Ectodermal cell (in vitro differentiated cells): ENCODE data around the gene ASGR1.

Experiments used
- H3K27ac ChIP-seq: 2 replicates; pipeline ENCODE4 v1.7.0; 2013; ENCODE audit warnings: mild to moderate bottlenecking, low read depth, low read length; ENCODE audit not compliant: insufficient read depth, poor library complexity, severe bottlenecking
- H3K27me3 ChIP-seq: 2 replicates; pipeline ENCODE4 v1.7.0; 2013; ENCODE audit warnings: mild to moderate bottlenecking, low read length; ENCODE audit not compliant: insufficient read depth, control insufficient read depth, poor library complexity, severe bottlenecking
- H3K36me3 ChIP-seq: one replicate; pipeline ENCODE4 v1.7.0; 2013; ENCODE audit warnings: low read length; ENCODE audit not compliant: control insufficient read depth, insufficient read depth
- H3K4me1 ChIP-seq: one replicate; pipeline ENCODE4 v1.7.0; 2013; ENCODE audit warnings: low read length; ENCODE audit not compliant: control insufficient read depth, insufficient read depth
- H3K4me3 ChIP-seq: 2 replicates; pipeline ENCODE4 v1.7.0; 2013; ENCODE audit warnings: low read depth, low read length, control low read depth; ENCODE audit not compliant: insufficient read depth
- H3K9me3 ChIP-seq: 2 replicates; pipeline ENCODE4 v1.7.0; 2013; ENCODE audit warnings: mild to moderate bottlenecking, low read length, moderate library complexity; ENCODE audit not compliant: control insufficient read depth
- WGBS, 2 experiments: methylation state at CpG; one replicate each; pipeline ENCODE4 v1.1.7; 2013; ENCODE audit warnings: missing lambda C conversion rate in 2 of 2; 5-methylcytosine and 5-hydroxymethylcytosine counted together

The ASGR1 gene

DNA sequence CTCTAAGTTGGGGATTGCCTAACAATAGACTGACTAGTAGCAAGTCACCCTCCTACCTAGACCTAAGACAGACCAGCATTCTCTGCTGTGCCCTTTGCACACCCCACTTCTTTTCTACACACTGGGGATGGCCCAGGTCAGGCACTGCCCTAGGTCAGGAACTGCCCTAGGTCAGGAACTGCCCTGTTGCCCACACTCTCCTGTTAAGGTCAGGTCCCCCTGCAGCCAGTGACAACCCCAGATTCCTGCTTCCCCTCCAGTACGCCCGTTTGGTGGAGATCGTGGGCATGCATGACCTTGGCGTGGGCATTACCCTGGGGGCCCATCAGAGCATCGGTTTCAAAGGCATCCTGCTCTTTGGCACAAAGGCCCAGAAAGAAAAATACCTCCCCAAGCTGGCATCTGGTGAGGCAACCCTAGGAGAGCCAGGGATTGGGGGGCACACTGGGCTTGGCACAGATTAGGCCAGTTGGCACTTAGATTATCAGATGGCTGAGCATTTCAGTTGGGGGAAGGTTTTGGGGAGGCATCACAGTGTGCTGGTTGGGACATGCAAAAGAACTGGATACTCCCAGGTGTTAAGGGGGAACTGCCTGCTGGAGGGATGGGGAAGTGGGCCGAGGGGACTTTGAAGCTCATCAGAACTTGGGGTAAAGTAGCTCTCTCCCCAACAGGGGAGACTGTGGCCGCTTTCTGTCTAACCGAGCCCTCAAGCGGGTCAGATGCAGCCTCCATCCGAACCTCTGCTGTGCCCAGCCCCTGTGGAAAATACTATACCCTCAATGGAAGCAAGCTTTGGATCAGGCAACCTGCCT is 42.3 kb upstream of the ASGR1 start:
- peaks cover 39% of the 10 kb centered on the region for H3K36me3 ChIP-seq
- H3K4me1 ChIP-seq: peaks cover 23% of the 10 kb centered on the region
- H3K4me3 ChIP-seq: no peak overlapping the region
- H3K27me3 ChIP-seq: no peaks in the 10 kb centered on the region
- no peak overlapping the region for H3K27ac ChIP-seq
- WGBS, 2 experiments: 95 to 96% methylated on average over 10 of the region's 10 CpGs
- no peaks in the 10 kb centered on the region for H3K9me3 ChIP-seq

DNA sequence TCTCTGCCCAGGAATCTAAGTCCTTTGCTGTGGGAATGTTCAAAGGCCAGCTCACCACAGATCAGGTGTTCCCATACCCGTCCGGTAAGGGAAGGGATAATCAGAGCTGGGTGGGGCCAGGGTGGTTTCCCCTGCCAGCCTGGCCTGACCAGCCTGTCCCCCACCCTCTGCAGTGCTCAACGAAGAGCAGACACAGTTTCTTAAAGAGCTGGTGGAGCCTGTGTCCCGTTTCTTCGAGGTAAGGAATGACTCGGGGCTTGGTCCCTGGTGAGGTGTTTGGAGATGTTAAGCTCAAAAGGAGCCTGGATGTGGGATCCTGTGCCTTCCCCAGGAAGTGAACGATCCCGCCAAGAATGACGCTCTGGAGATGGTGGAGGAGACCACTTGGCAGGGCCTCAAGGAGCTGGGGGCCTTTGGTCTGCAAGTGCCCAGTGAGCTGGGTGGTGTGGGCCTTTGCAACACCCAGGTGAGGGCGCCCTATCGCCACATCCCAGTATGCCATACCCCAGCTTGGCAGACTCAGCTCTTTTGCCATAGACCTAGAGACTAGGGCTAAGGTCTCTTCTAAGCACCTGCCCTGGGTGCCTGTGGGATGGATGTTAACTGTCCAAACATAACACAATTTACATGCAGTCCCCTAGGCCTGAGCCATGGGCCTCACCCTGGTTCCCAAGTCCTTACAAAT is 41.6 kb upstream of the ASGR1 start:
- peaks cover 31% of the 10 kb centered on the region for H3K36me3 ChIP-seq
- 52 to 57% methylated on average over 11 of the region's 11 CpGs for WGBS, 2 experiments
- no peaks in the 10 kb centered on the region for H3K27me3 ChIP-seq
- H3K9me3 ChIP-seq: no peaks in the 10 kb centered on the region
- peak overlapping the region; percentile 87 for H3K4me3 ChIP-seq
- peak overlapping the region; percentile 65 for H3K27ac ChIP-seq
- H3K4me1 ChIP-seq: peaks cover 30% of the 10 kb centered on the region

DNA sequence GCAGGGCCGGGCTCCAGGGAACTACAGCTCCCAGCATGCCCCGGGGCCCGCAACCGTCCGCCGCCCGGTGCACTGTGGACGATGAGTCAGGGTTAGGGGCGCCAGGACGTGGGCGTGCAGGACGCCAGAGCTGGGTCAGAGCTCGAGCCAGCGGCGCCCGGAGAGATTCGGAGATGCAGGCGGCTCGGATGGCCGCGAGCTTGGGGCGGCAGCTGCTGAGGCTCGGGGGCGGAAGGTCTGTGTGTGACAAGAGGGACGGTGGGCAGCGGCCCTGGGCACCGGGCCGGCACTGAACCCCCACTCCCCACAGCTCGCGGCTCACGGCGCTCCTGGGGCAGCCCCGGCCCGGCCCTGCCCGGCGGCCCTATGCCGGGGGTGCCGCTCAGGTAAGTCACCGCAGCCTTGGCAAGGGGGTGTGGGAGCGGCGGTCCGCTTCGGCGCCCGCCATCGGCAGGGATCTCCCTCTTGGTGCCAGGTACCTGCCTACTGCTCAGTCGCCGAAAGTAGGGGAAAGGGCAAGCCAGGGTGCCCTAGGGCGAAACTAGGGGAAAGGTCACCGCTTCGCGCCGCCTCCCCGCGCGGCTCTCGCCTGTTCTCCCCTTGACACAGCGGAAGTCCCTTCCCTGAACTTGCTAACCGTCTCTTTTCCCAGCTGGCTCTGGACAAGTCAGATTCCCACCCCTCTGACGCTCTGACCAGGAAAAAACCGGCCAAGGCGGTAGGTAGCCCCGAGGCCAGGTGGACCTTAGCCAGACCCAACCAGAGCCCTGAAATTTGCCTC is 40.8 kb upstream of the ASGR1 start, which contains the start of the genes ACADVL and DLG4:
Gene ACADVL (plus strand): TSS at position 127 of the 781 bp plus-strand sequence. CDS start 47 bp downstream, at position 174.
Gene DLG4 (minus strand): TSS at position 25 of the 781 bp plus-strand sequence.
- H3K27ac ChIP-seq: peak within 1 kb of the TSS; percentile 75
- H3K4me1 ChIP-seq: peaks cover 36% of the 10 kb centered on the region
- no peaks in the 10 kb centered on the region for H3K27me3 ChIP-seq
- H3K36me3 ChIP-seq: peaks cover 24% of the 10 kb centered on the region
- no peaks in the 10 kb centered on the region for H3K9me3 ChIP-seq
- WGBS, 2 experiments: 1% methylated on average over 63 of the region's 63 CpGs
- H3K4me3 ChIP-seq: peak within 1 kb of the TSS; percentile 87

DNA sequence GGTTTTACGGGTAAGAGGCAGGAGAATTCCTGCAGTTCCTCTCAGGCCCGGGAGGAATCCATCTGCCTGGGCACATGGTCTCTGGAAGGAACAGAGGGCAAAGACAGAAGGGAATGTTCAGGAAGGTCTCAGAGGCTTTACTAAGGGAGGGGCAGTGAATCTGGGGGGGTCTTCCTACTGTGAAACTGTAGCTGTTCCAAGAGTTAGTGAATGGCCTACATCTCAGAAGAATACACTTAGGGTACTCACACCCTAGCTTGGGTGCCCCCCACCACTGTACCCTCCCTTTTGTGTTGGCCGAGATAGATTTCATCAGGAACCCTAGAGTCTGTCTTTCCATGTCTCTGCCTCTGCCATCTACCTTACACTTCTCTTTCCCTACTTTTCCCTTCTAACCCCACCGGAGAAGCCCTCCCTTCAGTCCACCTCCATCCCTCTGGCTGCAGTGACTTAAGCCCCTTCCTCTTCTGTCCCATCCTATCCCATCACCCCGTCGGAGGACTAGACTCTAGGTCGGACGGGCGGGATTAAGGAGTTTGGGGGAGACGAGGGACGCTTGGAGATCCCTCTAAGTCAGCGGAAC is 40.1 kb upstream of the ASGR1 start:
- Histone ChIP-seq H3K9me3 (no peaks in the 10 kb centered on the region), H3K27me3 (no peaks in the 10 kb centered on the region), H3K4me1 (peaks cover 36% of the 10 kb centered on the region), H3K4me3 (peak overlapping the region; percentile 87), H3K36me3 (peaks cover 22% of the 10 kb centered on the region), H3K27ac (peak overlapping the region; percentile 75)
- WGBS, 2 experiments: 27% methylated on average over 12 of the region's 12 CpGs

DNA sequence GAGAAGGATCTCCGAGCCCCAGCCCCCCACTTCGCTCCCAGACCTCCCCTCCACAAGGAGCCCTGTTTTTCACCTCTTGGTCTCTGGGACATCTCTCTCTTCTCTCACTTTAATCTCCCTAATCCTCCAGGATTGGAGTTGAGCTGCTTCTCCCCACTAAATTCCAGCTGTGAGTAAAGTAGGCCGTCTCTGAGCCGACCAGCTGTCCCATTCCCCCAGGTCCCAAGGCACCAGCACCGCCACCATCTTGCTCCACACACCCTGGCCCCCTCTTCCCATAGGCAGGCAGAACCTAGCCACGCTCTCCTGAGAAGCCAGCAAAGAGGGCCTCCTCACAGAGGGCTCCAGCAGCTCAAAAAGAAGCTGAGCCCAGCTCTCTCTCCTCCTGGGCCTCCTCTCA is 39.6 kb upstream of the ASGR1 start:
- H3K4me3 ChIP-seq: peak overlapping the region; percentile 11
- WGBS, 2 experiments: 66 to 79% methylated on average over 6 of the region's 6 CpGs
- peaks cover 17% of the 10 kb centered on the region for H3K36me3 ChIP-seq
- H3K9me3 ChIP-seq: no peaks in the 10 kb centered on the region
- H3K4me1 ChIP-seq: peaks cover 36% of the 10 kb centered on the region
- H3K27me3 ChIP-seq: no peaks in the 10 kb centered on the region
- peak overlapping the region; percentile 75 for H3K27ac ChIP-seq

DNA sequence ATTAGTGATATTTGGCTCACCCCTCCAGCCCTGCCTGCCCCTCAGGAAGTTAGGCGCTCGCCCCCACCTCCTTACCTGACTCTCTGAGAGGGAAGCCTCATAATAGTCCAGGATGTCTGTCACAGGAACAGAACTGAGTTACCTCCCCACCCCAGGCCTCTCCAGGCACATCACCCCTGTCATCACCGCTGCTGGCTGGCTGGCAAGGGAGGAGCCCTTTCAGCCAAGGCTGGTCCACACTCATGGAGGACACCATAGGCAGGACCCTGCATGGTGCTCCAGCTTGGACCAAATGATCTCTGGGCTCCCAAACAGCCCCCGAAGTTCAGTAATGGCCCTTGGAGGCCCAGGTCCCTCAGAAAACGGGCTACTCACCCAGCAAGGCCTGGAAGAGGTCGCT is 39.0 kb upstream of the ASGR1 start:
- peaks cover 11% of the 10 kb centered on the region for H3K36me3 ChIP-seq
- H3K27me3 ChIP-seq: no peaks in the 10 kb centered on the region
- peak overlapping the region; percentile 19 for H3K27ac ChIP-seq
- no peaks in the 10 kb centered on the region for H3K9me3 ChIP-seq
- peaks cover 41% of the 10 kb centered on the region for H3K4me1 ChIP-seq
- WGBS, 2 experiments: 81 to 84% methylated on average over 6 of the region's 6 CpGs
- H3K4me3 ChIP-seq: peak overlapping the region; percentile 56

DNA sequence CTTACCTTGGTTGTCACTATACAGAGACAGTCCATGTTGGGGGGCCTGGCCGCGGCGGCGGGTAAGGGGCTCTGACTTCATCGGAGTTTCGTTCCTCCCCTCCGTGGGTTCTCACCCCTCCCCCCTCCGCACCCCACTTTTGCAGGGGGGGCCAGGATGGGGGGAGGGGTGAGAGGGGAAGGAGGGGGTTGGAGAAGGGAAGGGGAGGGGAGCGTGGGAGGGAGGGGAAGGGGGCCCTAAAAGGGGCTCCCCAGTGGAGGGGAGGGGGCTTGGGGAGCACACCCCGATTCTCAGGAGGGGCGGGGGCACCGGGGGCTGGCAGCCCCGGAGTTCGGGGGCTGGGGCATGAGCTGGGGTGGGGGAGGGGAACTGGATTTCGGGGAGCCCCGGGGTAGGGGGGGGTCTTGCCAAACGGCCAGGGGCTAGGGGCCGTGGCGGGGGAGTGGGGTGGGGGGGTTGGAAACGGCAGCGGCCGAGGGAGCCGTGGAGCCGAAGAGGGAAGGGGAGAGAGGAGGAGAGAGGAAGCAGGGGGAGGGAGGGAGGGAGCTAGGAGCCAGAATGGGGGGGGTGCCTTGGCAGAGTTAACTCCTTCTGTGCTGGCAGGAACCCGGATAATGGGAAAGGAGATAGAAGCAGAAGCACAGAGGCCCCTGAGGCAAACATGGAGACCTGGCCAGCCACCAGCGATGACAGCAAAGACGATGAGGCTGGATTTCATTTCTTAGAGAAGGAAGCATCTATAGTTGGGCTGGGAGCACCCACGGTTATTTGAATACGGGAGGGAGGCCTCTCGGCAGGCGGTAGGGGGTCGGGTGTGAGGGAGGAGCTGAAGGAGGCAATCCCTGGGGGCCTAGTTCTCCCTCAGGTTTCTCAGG is 38.2 kb upstream of the ASGR1 start:
- WGBS, 2 experiments: 4% methylated on average over 19 to 30 of the region's 32 CpGs
- Histone ChIP-seq H3K4me3 (peak overlapping the region; percentile 56), H3K27ac (no peak overlapping the region), H3K4me1 (peaks cover 42% of the 10 kb centered on the region), H3K36me3 (peaks cover 3% of the 10 kb centered on the region), H3K27me3 (no peaks in the 10 kb centered on the region), H3K9me3 (no peaks in the 10 kb centered on the region)

DNA sequence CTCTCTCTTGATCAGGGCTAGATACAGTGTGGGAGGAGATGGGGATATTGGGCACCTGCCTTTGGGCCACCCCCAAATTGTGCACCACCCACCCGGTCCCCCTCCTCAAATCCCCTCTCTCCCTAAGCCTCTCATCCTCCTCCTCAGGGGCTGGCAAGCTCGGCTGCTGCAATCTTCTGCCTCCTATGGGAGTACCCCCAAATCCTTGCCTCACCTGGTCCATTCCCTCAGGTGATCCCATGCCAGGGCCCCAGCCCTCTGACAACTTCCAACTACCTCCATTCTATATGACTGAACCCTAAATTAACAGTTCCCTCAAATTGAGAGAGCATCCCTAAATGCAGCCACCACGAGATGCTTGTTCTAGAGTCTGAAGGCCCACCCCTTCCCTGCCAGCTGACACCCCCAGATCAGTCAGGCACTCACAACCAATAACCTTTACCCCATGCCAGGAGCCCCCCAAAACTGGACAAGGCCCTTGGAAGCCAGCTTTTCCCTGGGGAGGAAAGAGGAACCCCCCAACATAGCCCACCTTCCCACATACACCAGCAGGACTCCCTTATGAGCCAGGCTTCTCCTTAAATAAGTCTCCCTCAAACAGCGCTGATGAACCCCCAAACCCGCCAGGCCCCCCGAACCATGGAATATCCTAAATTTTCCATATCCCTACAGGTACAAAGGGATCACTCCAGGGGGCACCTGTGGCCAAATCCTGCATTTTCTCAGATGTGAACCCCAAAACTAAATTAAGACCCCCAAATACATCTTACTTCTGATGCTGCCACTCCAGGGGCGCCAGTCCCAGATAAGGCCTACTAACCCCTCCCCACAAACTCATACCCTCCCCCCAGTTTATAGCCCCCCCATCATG is 37.3 kb upstream of the ASGR1 start:
- 13 to 18% methylated on average over 7 of the region's 7 CpGs for WGBS, 2 experiments
- Histone ChIP-seq H3K27ac (no peak overlapping the region), H3K4me1 (peaks cover 48% of the 10 kb centered on the region), H3K27me3 (no peaks in the 10 kb centered on the region), H3K36me3 (no peaks in the 10 kb centered on the region), H3K4me3 (peak overlapping the region; percentile 56), H3K9me3 (no peaks in the 10 kb centered on the region)
